ENCODE data around the gene ROGDI. TPM values are rescaled to one million over a fixed set of nuclear protein-coding genes. Genes with fewer than 3 reads are reported as not detected.

Gene ROGDI
- total and polyA plus RNA-seq, 5 donors from 2014 or later: 4.6 to 15.9 (median 7.1) TPM

DNA sequence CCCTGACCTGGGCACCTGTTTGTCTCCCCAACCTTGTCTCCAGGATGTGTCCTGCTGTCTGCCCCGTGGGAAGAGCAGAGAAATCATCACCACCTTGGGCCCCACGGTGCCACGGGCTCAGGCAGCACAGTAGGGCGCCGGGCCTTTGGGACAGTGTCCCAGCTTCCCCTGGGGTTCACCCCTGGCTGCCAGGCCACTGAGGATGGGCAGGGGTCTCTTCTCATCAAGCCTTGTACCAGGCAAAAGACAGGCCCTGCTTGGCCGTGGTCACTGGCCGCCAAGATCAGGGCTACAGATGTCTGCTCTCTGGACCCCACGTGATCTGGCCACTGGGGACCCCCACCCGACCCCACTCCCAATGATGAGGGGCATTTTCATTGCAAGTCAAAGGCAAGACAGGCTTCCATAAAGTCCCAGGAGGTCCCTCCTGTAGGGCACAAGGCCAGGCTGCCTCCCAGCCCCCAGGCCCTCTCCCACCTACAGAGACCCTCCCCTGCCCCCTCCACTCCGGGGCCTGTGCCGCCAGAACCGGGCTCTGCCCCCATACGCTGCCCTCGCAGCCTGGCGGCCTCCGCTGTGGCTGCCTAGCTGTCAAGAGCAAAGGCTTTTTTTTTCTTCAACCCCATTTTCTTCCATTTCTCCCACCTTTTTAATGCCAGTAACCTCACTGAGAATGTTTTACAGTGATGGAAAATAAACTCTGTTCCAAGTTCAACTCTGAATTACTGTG lies 53.6 kb downstream of the ROGDI start:
- H3K4me3 Mint-ChIP-seq: no peak overlapping the region
- no peak for ATAC-seq (ENCODE audit: low read depth in 2 of 2)
- H3K9me3 ChIP-seq (ENCODE audit: control insufficient read depth in 2 of 2, low read length in 2 of 2): no peaks in the 10 kb centered on the region
- H3K36me3 ChIP-seq (ENCODE audit: control insufficient read depth, insufficient read depth, low read length): peaks cover 22% of the 10 kb centered on the region
- H3K27me3 Mint-ChIP-seq: no peaks in the 10 kb centered on the region
- peaks cover 0 to 16% (median 6%) of the 10 kb centered on the region in 4 donors for H3K4me1 Mint-ChIP-seq
- H3K27ac Mint-ChIP-seq: peak overlapping the region in 2 of 3 donors; percentile 33 to 62
- H3K36me3 Mint-ChIP-seq: peaks cover 7% of the 10 kb centered on the region
- no peak overlapping the region for H3K4me3 ChIP-seq (ENCODE audit: low read depth, low read length)
- no peaks in the 10 kb centered on the region for H3K4me1 ChIP-seq (ENCODE audit: control insufficient read depth, insufficient read depth, low read length, poor library complexity, severe bottlenecking)
- no peaks in the 10 kb centered on the region for H3K9me3 Mint-ChIP-seq
- no peak overlapping the region for H3K27ac ChIP-seq (ENCODE audit: insufficient read depth, low read length, poor library complexity, severe bottlenecking)
- DNase-seq: no peak
- H3K27me3 ChIP-seq (ENCODE audit: control insufficient read depth, insufficient read depth, low read length): no peaks in the 10 kb centered on the region

- ATAC-seq (ENCODE audit: low read depth in 2 of 2): no peak
- no peaks in the 10 kb centered on the region for H3K27me3 ChIP-seq (ENCODE audit: control insufficient read depth, insufficient read depth, low read length)
These were observed 54.3 kb downstream of the ROGDI start for GRCh38 chr16:4747906-4748681.

GRCh38 chr16:4746991-4747574 lies 55.4 kb downstream of the ROGDI start:
- H3K9me3 ChIP-seq (ENCODE audit: control insufficient read depth in 2 of 2, low read length in 2 of 2): no peaks in the 10 kb centered on the region
- Mint-ChIP-seq H3K27ac (peak overlapping the region in 2 of 3 donors; percentile 33 to 63), H3K27me3 (peaks cover 5% of the 10 kb centered on the region), H3K4me3 (no peak overlapping the region), H3K4me1 (peaks cover 5 to 23% (median 8%) of the 10 kb centered on the region in 4 donors), H3K36me3 (peaks cover 5% of the 10 kb centered on the region), H3K9me3 (no peaks in the 10 kb centered on the region)
- no peak for ATAC-seq (ENCODE audit: low read depth in 2 of 2)
- H3K27ac ChIP-seq (ENCODE audit: insufficient read depth, low read length, poor library complexity, severe bottlenecking): no peak overlapping the region
- H3K4me1 ChIP-seq (ENCODE audit: control insufficient read depth, insufficient read depth, low read length, poor library complexity, severe bottlenecking): no peaks in the 10 kb centered on the region
- no peak overlapping the region for H3K4me3 ChIP-seq (ENCODE audit: low read depth, low read length)
- DNase-seq: no peak
- peaks cover 12% of the 10 kb centered on the region for H3K36me3 ChIP-seq (ENCODE audit: control insufficient read depth, insufficient read depth, low read length)
- no peaks in the 10 kb centered on the region for H3K27me3 ChIP-seq (ENCODE audit: control insufficient read depth, insufficient read depth, low read length)

More at GRCh38 chr16:4747906-4748681, 54.3 kb downstream of the ROGDI start:
- H3K27me3 Mint-ChIP-seq: peaks cover 1% of the 10 kb centered on the region
- peak overlapping the region in 2 of 4 donors; percentile 2 to 59 for H3K4me3 Mint-ChIP-seq
- Histone ChIP-seq H3K9me3 (ENCODE audit: control insufficient read depth in 2 of 2, low read length in 2 of 2) (no peaks in the 10 kb centered on the region), H3K36me3 (ENCODE audit: control insufficient read depth, insufficient read depth, low read length) (peaks cover 20% of the 10 kb centered on the region), H3K27ac (ENCODE audit: insufficient read depth, low read length, poor library complexity, severe bottlenecking) (no peak overlapping the region), H3K4me1 (ENCODE audit: control insufficient read depth, insufficient read depth, low read length, poor library complexity, severe bottlenecking) (no peaks in the 10 kb centered on the region), H3K4me3 (ENCODE audit: low read depth, low read length) (no peak overlapping the region)
- no peaks in the 10 kb centered on the region for H3K9me3 Mint-ChIP-seq
- DNase-seq: no peak
- H3K4me1 Mint-ChIP-seq: peaks cover 5 to 22% (median 8%) of the 10 kb centered on the region in 4 donors
- peak overlapping the region; percentile 33 to 63 (median 35) for H3K27ac Mint-ChIP-seq
- H3K36me3 Mint-ChIP-seq: peaks cover 5% of the 10 kb centered on the region

Other genes starting within 250 kb of the ROGDI start
- 0.17 TPM for gene C16orf96, start 246.3 kb downstream of the ROGDI start, total RNA-seq
- not detected for gene C16orf96, start 246.3 kb downstream of the ROGDI start, polyA plus RNA-seq
- 53.7 TPM for gene UBALD1, start 187.7 kb downstream of the ROGDI start, total RNA-seq
- gene UBALD1, start 187.7 kb downstream of the ROGDI start, polyA plus RNA-seq: 1 to 10 TPM; 5.1 to 7.3 (median 5.4) TPM
- gene MGRN1, start 177.8 kb downstream of the ROGDI start, total RNA-seq: 78.2 TPM
- 1 to 10 TPM; 2.5 to 4.7 (median 4.4) TPM for gene MGRN1, start 177.8 kb downstream of the ROGDI start, polyA plus RNA-seq
- gene NUDT16L1, start 109.1 kb downstream of the ROGDI start, total RNA-seq: 43.7 TPM
- 100 to 1,000 TPM in 1 of 4 donors, 10 to 100 TPM in 3; 77.8 to 110 (median 91.5) TPM for gene NUDT16L1, start 109.1 kb downstream of the ROGDI start, polyA plus RNA-seq
- gene ANKS3, start 68.4 kb downstream of the ROGDI start, total RNA-seq: 20.4 TPM
- 1 to 10 TPM; 1.4 to 4.0 (median 2.5) TPM for gene ANKS3, start 68.4 kb downstream of the ROGDI start, polyA plus RNA-seq
- not detected for gene DNAAF8, start 68.1 kb downstream of the ROGDI start, total RNA-seq
- under 1 TPM in 1 of 4 donors, not detected in 3; 0.06 TPM for gene DNAAF8, start 68.1 kb downstream of the ROGDI start, polyA plus RNA-seq
- 12.3 TPM for gene ZNF500, start 35.5 kb downstream of the ROGDI start, total RNA-seq
- gene ZNF500, start 35.5 kb downstream of the ROGDI start, polyA plus RNA-seq: 10 to 100 TPM in 2 of 4 donors, 1 to 10 TPM in 2; 4.5 to 16.9 (median 12.1) TPM
- gene SEPTIN12, start 14.3 kb downstream of the ROGDI start, total RNA-seq: 0.27 TPM
- not detected for gene SEPTIN12, start 14.3 kb downstream of the ROGDI start, polyA plus RNA-seq
- not detected for gene SMIM22, start 7.3 kb downstream of the ROGDI start, total RNA-seq
- not detected for gene SMIM22, start 7.3 kb downstream of the ROGDI start, polyA plus RNA-seq
- gene GLYR1, start 44.7 kb upstream of the ROGDI start, total RNA-seq: 114 TPM
- gene GLYR1, start 44.7 kb upstream of the ROGDI start, polyA plus RNA-seq: 10 to 100 TPM; 29.4 to 38.6 (median 33.2) TPM
- 65.3 TPM for gene UBN1, start 44.8 kb upstream of the ROGDI start, total RNA-seq
- gene UBN1, start 44.8 kb upstream of the ROGDI start, polyA plus RNA-seq: 10 to 100 TPM; 10.8 to 12.8 (median 11.2) TPM
- gene PPL, start 134.5 kb upstream of the ROGDI start, total RNA-seq: not detected
- under 1 TPM in 3 of 4 donors, not detected in 1; 0.11 to 0.19 (median 0.14) TPM for gene PPL, start 134.5 kb upstream of the ROGDI start, polyA plus RNA-seq
- gene SEC14L5, start 155.7 kb upstream of the ROGDI start, total RNA-seq: 1.5 TPM
- gene SEC14L5, start 155.7 kb upstream of the ROGDI start, polyA plus RNA-seq: not detected
- 23.7 TPM for gene NAGPA, start 231.3 kb upstream of the ROGDI start, total RNA-seq
- 10 to 100 TPM; 30.2 to 37.5 (median 33.6) TPM for gene NAGPA, start 231.3 kb upstream of the ROGDI start, polyA plus RNA-seq

Data from CD4-positive, CD25-positive, alpha-beta regulatory T cell (primary cell).